GM23248 (cell line): Measurements from ENCODE around the gene C4A.

Source experiments
- EZH2 ChIP-seq: fragments of 200-600 bp; sonication (generic); IDR thresholded peaks from 2 replicates; pipeline ENCODE4 v1.6.1; 2018; ENCODE audit warnings: antibody characterized with exemption, mild to moderate bottlenecking; ENCODE audit not compliant: insufficient read depth, poor library complexity, severe bottlenecking
- EZH2phosphoT487 ChIP-seq: fragments of 200-600 bp; sonication (generic); IDR thresholded peaks from 2 replicates; pipeline ENCODE4 v1.6.1; 2018; ENCODE audit warnings: antibody characterized with exemption, moderate library complexity, mild to moderate bottlenecking, low read depth; ENCODE audit not compliant: insufficient read depth

GRCh38 chr6:31968791-31969711 is 12.8 kb upstream of the C4A start:
- TF ChIP-seq EZH2 = no peak
- TF ChIP-seq EZH2phosphoT487 = no peak
